Left ventricle myocardium inferior (tissue), 1 donor: ENCODE measurements around the gene SUSD1. TPM values are rescaled to one million over a fixed set of nuclear protein-coding genes. Genes with fewer than 3 reads are reported as not detected.

Experiments
- DNase-seq: peaks from one replicate; pipeline ENCODE4 v3.0.0-alpha.2; 2020
- H3K27ac ChIP-seq: fragments of 200-600 bp; replicated peaks from 2 replicates; pipeline ENCODE4 v1.8.0; 2021
- H3K27me3 ChIP-seq: fragments of 200-600 bp; 2 replicates; pipeline ENCODE4 v1.8.0; 2021; ENCODE audit warnings: low read depth
- H3K36me3 ChIP-seq: fragments of 200-600 bp; 2 replicates; pipeline ENCODE4 v1.8.0; 2021
- H3K4me1 ChIP-seq: fragments of 200-600 bp; 2 replicates; pipeline ENCODE4 v1.8.0; 2021
- H3K4me3 ChIP-seq: fragments of 200-600 bp; 2 replicates; pipeline ENCODE4 v1.8.0; 2021; ENCODE audit warnings: mild to moderate bottlenecking, moderate library complexity
- H3K9me3 ChIP-seq: fragments of 200-600 bp; replicated peaks from 2 replicates; pipeline ENCODE4 v1.8.0; 2021
- CTCF ChIP-seq: fragments of 200-600 bp; IDR thresholded peaks from 2 replicates; pipeline ENCODE4 v1.8.0; 2021; ENCODE audit warnings: antibody characterized with exemption, mild to moderate bottlenecking, borderline replicate concordance
- intact Hi-C: fragments of 100-400 bp; cut with micrococcal nuclease; formaldehyde crosslinking; loops from one replicate; pipeline ENCODE4 v1.11.0; 2022
- total RNA-seq: library from RNA; stranded (reverse); fragmentation: NEBNext Ultra II Directional; extraction: Animal tissue kit (Norgen Biotek cat#: 25700); gene quantifications from one replicate; pipeline ENCODE4 v1.2.1, GENCODE V29; 2021
- donor health status: DM: no; HTN: yes; CAD: no; lungs with severe emphysema.

SUSD1 gene
- total RNA-seq, 1 donor from 2014 or later: 5.1 TPM

- no peak for TF ChIP-seq CTCF
- intact Hi-C loops: no loop called here
- no peak overlapping the region for H3K4me3 ChIP-seq
Observed at GRCh38 chr9:112127281-112127680, 47.8 kb downstream of the SUSD1 start.

GRCh38 chr9:112125951-112126388 lies 49.1 kb downstream of the SUSD1 start:
- no peaks in the 10 kb centered on the region for H3K27me3 ChIP-seq
- TF ChIP-seq CTCF: no peak
- intact Hi-C loops: no loop called here
- H3K36me3 ChIP-seq: peaks cover 24% of the 10 kb centered on the region
- no peak overlapping the region for H3K27ac ChIP-seq
- H3K4me1 ChIP-seq: no peaks in the 10 kb centered on the region
- DNase-seq: no peak
- no peaks in the 10 kb centered on the region for H3K9me3 ChIP-seq
- no peak overlapping the region for H3K4me3 ChIP-seq

More at GRCh38 chr9:112127281-112127680, 47.8 kb downstream of the SUSD1 start:
- Histone ChIP-seq H3K27ac (no peak overlapping the region), H3K27me3 (no peaks in the 10 kb centered on the region), H3K4me1 (no peaks in the 10 kb centered on the region), H3K36me3 (peaks cover 16% of the 10 kb centered on the region), H3K9me3 (no peaks in the 10 kb centered on the region)
- no peak for DNase-seq

GRCh38 chr9:112124156-112124555 lies 50.9 kb downstream of the SUSD1 start:
- Histone ChIP-seq H3K4me3 (no peak overlapping the region), H3K9me3 (no peaks in the 10 kb centered on the region), H3K27ac (no peak overlapping the region), H3K36me3 (peaks cover 24% of the 10 kb centered on the region), H3K27me3 (no peaks in the 10 kb centered on the region), H3K4me1 (no peaks in the 10 kb centered on the region)
- intact Hi-C loops: no loop called here
- no peak for DNase-seq
- no peak for TF ChIP-seq CTCF

GRCh38 chr9:112121633-112122032 lies 53.5 kb downstream of the SUSD1 start:
- Histone ChIP-seq H3K27me3 (no peaks in the 10 kb centered on the region), H3K36me3 (peaks cover 24% of the 10 kb centered on the region)
- intact Hi-C loops: no loop called here

GRCh38 chr9:112120439-112120925 lies 54.6 kb downstream of the SUSD1 start:
- intact Hi-C loops: no loop called here
- no peaks in the 10 kb centered on the region for H3K4me1 ChIP-seq
- H3K36me3 ChIP-seq: peaks cover 24% of the 10 kb centered on the region
- H3K4me3 ChIP-seq: no peak overlapping the region
- no peak for DNase-seq
- H3K27me3 ChIP-seq: no peaks in the 10 kb centered on the region
- no peak overlapping the region for H3K27ac ChIP-seq
- no peak for TF ChIP-seq CTCF
- no peaks in the 10 kb centered on the region for H3K9me3 ChIP-seq

More at GRCh38 chr9:112121633-112122032, 53.5 kb downstream of the SUSD1 start:
- TF ChIP-seq CTCF: no peak
- H3K9me3 ChIP-seq: no peaks in the 10 kb centered on the region
- H3K27ac ChIP-seq: no peak overlapping the region
- no peak overlapping the region for H3K4me3 ChIP-seq
- no peaks in the 10 kb centered on the region for H3K4me1 ChIP-seq
- no peak for DNase-seq
